GM21447 (cell line): ENCODE data around the gene CNOT1.
"Not testable (repeated sequence)": the region's sequence is repeated elsewhere in the genome, so short reads cannot be mapped to it uniquely, and the experiment has no call there.

Source experiments
- ATAC-seq: cut with Tn5 transposase; IDR thresholded peaks from one replicate; pipeline ENCODE4 v1.9.1; 2021; ENCODE audit not compliant: unreplicated experiment

The CNOT1 gene

GRCh38 chr16:58629733-58630640 lies at the start of gene CNOT1:
Gene CNOT1 (minus strand): TSS chr16:58629826. CDS start chr16:58599337, 30,489 bp downstream.
- peak; percentile 82 for ATAC-seq

DNA sequence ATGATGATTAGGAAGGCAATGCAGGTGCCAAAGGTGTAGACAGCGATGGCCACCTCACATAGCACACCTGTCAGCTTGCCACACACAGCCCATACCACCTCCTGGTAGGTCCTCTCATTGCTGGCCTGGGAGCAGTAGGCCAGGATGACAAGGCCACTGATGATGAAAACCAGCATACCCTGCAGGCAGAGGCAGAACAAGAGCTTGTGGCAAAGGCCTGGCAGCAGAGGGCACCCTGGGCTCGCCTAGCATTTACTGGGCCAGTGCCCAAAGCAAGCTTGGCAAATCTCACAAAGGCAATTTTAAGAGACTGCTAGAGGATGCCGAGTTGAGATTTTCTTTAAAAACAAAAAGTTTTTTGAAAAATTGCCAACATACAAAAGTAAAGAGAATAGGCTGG lies 49.1 kb upstream of the CNOT1 start:
- no peak for ATAC-seq

DNA sequence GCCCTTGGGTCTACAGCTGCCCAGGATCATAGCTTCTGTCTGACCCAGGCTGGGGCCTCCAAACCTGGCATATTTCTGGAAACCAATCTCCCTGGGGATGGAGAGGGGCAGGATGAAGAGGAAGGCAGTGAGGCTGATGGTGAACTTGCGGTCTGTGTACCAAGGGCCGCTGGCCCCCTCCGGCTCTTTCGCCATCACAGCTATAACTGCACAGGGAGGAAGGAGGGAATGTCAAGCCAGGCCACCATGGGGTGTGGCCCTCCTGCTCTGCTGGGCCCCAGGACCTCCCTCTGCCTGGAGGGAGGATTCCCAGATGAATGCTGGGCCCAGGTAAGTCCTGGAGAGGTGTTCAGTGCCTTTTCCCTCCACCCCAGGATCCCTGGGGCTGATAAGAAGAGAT lies 48.6 kb upstream of the CNOT1 start:
- no peak for ATAC-seq

DNA sequence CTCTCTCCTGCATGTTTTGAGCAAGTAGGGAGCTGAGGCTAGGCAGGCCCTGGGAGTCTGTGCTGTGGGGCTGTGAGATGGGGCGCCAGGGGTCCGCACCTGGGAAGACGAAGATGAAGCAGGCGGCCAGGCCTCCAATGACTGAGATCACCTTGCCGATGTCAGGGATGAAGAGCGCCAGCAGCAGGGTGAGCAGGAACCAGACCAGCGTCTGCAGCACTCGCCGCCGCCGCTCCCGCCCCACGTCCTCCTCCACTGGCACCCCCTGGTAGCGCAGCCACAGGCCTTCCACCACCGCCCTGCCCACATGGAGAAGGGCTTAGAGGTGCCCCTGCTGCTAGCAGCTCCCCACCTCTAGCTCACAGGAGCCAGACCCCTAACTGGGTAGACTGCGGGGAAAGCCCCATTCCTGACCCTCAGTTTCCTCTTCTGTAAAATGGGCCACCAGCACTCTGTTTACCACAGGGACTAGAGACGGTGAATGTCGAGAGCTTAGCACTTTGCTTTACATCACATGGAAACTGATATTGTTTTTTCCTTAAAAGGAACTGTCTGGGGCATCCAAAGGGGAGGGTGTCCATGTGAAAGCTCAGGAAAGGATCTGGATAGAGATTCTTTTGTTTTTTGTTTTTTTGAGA lies 41.4 kb upstream of the CNOT1 start:
- no peak for ATAC-seq

DNA sequence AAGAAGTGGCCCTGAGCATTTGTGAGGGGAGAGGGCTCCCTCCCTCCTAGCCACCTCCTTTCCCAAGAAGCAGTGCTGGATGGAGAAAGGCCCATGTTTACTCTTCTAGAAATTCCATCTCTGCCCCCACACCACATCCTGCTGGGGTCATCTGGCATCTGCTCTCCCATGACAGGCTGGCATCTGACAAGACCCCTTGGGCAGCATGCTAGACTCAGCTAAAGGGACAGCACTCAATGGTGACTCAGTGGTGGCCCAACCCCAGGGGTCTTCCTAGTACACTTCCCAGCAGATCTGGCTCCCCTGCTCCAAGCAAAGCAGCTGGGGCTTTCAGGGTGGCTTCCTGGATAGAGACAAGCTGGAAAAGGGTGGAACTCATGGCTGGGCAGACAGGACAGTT lies 40.6 kb upstream of the CNOT1 start:
- ATAC-seq, result no peak

- no peak for ATAC-seq
Observed at GRCh38 chr16:58665200-58665599, 35.6 kb upstream of the CNOT1 start.

GRCh38 chr16:58661199-58661830 lies 31.7 kb upstream of the CNOT1 start:
- ATAC-seq, result peak; percentile 90

DNA sequence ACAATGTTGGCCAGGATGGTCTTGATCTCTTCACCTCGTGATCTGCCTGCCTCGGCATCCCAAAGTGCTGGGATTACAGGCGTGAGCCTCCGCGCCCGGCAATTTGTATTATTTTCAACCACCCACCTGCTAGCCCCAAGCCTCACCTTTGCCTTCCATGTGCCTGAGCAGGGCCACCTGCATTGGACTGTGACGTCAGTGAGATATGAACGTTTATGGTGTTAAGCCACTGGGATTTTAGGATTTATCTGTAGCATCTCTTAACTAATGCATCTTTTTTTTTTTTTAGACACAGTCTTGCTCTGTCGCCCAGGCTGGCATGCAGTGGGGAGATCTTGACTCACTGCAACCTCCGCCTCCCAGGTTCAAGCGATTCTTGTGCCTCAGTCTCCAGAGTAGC lies 30.3 kb upstream of the CNOT1 start:
- not testable (repeated sequence) for ATAC-seq

DNA sequence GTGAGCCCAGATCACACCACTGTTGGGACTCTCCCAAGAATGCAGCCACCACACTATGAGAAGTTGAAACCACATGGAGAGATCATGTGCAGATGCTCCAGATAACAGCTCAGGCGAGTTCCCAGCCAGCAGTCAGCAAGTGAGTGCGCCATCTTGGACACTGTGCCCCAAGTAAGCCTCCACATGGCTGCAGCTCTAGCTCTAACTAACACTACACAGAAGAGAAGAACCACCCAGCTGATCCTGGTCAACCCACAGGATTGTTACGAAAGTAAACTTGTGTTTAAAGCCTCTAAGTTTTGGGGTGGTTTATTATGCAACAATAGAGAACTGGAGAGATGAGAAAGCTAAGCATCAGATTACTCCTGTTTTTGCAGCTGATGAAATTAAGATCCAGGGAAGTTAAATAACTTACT lies 29.2 kb upstream of the CNOT1 start:
- no peak for ATAC-seq

GRCh38 chr16:58656899-58657298 lies 27.3 kb upstream of the CNOT1 start:
- ATAC-seq, result no peak

DNA sequence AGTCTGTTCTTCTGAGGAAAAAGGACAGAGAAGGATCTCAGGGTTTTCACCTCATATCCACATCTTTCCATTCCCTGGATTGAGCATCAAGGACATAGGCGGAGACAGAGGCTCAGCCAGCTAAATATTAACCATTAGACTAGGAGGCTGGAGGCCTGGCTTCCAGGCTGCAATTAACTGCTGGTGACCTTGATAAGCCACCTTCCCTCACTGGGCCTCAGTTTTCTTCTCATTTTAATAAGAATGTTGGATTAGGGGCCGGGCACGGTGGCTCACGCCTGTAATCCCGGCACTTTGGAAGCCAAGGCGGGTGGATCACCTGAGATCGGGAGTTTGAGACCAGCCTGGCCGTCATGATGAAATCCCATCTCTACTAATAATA lies 25.6 kb upstream of the CNOT1 start:
- no peak for ATAC-seq

DNA sequence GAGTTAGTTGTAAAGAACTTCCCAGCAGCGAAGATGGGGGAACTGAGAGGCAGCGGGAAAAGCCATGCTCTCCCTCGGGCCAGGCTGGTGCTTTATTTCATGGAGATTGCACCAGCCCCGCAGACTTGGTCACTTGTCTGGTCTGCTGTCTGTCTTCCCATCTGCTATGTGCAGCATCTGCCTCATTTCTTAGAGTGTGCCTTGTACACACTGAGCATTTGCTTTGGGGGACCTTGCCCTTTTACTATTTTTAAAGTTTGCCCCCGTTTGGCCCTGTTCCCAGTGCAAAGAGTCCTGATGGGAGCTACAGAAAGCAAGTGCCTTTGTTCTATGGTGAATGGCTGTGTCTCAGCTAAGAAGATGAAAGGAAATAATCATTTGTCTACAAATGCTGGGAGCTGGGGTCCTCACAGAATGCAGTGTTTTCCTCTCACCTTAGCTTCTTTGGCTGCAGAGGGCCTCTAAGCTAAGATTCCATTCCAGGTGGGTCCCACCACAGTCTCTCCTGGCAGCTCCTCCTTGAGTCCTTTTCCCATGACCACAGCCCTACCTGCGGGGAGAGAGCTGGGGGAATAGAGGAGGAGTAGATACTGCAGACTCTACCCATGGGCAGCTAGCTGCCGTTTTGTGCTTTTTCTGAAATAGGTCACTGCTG lies 25.1 kb upstream of the CNOT1 start:
- no peak for ATAC-seq

- no peak for ATAC-seq
Observed at GRCh38 chr16:58652741-58653140, 23.1 kb upstream of the CNOT1 start.

DNA sequence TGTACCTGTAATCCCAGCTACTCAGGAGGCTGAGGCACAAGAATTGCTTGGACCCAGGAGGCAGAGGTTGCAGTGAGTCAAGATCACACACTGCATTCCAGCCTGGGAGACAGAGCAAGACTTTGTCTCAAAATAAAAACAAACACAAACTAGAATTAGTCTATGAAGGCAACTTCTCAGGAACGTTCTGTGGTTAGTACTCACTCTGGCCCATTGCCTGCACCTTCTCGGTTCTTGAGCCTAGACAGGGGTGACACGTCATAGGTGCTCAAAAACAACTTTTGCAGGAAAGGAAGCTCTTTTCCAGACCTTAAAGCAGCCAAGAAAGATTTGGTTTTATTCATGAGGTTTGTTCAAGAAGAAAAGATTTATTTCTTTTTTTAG lies 22.3 kb upstream of the CNOT1 start:
- ATAC-seq, result no peak

DNA sequence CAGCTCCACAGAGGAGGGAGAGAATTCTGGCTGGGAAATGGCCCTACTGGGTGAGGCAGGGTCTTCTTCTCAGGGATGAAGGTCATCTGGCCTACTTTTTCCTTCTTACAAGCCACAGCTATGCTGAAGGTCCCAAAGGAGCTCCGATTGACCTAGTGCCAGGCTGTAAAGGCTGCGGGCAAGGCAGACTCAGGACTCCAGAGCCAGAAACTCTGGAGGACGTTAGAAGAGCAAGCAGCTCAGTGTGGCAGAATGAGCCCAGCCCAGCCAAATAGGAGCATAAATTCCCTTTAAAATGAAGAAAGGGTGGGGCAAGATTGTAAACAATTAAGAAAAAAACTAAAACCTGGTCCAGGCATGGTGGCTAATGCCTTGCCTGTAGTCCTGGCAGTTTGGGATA lies 20.1 kb upstream of the CNOT1 start:
- ATAC-seq, result no peak

GRCh38 chr16:58647107-58647506 lies 17.5 kb upstream of the CNOT1 start:
- ATAC-seq, result no peak

- ATAC-seq, result no peak
Observed at GRCh38 chr16:58644765-58645487, 15.3 kb upstream of the CNOT1 start.

DNA sequence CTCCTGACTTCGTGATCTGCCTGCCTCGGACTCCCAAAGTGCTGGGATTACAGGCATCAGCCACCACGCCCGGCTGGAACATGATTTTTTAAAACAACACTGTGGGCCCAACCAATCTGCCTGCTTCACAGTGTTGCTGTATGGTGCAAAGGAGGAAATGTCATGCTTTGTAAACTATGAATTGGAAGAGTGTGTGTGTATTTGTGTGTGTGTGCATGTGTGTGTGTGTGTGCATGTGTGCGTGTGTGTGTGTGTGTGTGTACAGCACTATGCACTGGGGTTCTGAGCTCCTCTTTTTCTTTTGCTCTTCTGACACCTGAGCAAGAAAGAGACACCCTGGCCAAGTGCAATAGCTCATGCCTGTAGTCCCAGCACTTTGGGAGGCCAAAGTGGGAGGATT lies 14.5 kb upstream of the CNOT1 start:
- no peak for ATAC-seq

DNA sequence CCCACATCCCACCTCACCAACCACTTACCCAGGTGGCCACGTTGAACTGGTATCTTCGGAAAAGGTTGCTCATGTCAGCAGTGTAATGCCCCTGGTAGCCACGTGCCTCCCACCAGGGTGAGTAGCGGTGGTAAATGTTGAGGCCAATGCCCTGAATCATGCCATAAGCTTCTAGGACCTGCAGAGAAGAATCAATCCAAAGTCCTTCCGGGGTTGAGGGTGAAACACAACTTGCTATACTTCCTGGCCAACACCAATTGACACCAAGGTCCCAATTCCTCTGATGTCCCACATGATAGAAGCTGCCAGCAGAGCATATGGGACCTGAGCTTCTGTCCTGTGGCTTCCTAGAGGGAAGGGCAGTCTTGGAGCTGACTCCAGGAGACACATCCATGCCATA lies 11.3 kb upstream of the CNOT1 start:
- ATAC-seq, result no peak

DNA sequence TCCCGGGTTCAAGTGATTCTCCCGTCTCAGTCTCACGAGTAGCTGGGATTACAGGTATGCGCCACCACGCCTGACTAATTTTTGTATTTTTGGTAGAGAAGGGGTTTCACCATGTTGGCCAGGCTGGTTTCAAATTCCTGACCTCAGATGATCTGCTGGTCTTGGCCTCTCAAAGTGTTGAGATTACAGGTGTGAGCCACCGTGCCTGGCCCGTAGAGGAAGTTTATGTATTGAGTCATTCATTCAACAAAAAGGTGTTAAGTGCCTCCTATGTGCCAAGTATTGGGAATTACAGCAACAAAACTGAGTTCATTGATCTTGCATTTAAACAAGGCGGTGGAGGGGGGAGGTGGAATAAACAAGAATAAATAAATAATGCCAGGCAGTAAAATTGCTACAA lies 10.2 kb upstream of the CNOT1 start:
- ATAC-seq, result no peak

DNA sequence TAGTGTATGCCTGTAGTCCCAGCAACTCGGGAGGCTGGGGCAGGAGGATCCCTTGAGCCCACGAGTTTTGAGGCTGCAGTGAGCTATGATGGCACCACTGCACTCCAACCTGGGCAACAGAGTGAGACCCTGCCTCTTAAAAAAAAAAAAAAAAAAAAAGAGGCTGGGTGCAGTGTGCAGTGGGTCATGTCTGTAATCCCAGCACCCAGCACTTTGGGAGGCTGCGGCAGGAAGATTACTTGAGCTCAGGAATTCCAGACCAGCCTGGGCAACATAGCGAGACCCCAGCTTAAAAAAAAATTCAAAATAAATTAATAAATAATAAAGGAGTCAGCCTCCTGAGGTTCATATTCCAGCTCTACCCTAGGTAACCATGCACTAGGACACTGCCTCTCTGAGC lies 9.6 kb upstream of the CNOT1 start:
- ATAC-seq, result no peak
